K562 (cell line): Measurements from ENCODE around the gene TMEM260.

ENCODE experiments used
- ZNF583 ChIP-seq: fragments of 250-450 bp; sonication (Bioruptor Pico); IDR thresholded peaks from 2 replicates; pipeline ENCODE4 v1.4.0; 2020
- TF ChIP-seq, protein P1 (sequence below): fragments of 200-600 bp; sonication (generic); IDR thresholded peaks from one replicate; pipeline ENCODE4 v1.6.1; 2012; ENCODE audit warnings: mild to moderate bottlenecking, low read depth, low read length, inconsistent platforms
- TF ChIP-seq, protein P2 (sequence below): sonication (generic); formaldehyde crosslinking; IDR thresholded peaks from 2 replicates; pipeline ENCODE4 v1.8.1; 2023; ENCODE audit warnings: mild to moderate bottlenecking, missing genetic modification reagents
- TF ChIP-seq, protein P3 (sequence below), 2 experiments: fragments of 450-650 bp; formaldehyde crosslinking in 1 of 2; IDR thresholded peaks; 2 replicates each; pipeline versions ENCODE4 v1.4.0 to v1.6.1; 2014 to 2020; ENCODE audit warnings: mild to moderate bottlenecking in 2 of 2, borderline replicate concordance in 1 of 2, low read depth in 1 of 2

DNA sequence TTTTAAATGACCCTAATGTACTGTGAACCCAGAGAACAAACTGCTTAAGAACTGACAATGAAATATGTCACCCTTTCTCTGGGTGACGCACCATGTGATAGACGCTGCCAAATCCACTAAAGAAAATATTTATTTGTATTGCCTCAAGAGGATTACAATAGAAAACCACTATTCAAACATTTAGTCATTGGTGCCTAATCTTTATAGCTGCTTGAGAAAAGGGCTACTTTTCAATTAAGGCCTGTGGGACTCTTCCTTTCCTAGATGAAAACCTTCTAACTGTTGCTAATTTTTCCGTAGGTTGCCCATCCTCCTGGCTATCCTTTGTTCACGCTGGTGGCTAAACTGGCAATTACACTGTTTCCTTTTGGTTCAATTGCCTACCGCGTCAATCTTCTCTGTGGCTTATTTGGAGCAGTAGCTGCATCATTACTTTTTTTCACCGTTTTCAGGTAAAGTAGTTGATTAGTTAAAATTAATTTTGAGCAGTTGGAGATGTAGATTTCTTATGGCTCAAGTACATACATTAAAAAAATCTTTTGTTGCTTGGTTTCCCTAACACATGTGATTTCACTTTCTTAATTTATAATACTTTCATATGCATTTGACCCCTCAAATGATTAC lies 6.0 kb downstream of the TMEM260 start:
- TF ChIP-seq, protein P1, sequence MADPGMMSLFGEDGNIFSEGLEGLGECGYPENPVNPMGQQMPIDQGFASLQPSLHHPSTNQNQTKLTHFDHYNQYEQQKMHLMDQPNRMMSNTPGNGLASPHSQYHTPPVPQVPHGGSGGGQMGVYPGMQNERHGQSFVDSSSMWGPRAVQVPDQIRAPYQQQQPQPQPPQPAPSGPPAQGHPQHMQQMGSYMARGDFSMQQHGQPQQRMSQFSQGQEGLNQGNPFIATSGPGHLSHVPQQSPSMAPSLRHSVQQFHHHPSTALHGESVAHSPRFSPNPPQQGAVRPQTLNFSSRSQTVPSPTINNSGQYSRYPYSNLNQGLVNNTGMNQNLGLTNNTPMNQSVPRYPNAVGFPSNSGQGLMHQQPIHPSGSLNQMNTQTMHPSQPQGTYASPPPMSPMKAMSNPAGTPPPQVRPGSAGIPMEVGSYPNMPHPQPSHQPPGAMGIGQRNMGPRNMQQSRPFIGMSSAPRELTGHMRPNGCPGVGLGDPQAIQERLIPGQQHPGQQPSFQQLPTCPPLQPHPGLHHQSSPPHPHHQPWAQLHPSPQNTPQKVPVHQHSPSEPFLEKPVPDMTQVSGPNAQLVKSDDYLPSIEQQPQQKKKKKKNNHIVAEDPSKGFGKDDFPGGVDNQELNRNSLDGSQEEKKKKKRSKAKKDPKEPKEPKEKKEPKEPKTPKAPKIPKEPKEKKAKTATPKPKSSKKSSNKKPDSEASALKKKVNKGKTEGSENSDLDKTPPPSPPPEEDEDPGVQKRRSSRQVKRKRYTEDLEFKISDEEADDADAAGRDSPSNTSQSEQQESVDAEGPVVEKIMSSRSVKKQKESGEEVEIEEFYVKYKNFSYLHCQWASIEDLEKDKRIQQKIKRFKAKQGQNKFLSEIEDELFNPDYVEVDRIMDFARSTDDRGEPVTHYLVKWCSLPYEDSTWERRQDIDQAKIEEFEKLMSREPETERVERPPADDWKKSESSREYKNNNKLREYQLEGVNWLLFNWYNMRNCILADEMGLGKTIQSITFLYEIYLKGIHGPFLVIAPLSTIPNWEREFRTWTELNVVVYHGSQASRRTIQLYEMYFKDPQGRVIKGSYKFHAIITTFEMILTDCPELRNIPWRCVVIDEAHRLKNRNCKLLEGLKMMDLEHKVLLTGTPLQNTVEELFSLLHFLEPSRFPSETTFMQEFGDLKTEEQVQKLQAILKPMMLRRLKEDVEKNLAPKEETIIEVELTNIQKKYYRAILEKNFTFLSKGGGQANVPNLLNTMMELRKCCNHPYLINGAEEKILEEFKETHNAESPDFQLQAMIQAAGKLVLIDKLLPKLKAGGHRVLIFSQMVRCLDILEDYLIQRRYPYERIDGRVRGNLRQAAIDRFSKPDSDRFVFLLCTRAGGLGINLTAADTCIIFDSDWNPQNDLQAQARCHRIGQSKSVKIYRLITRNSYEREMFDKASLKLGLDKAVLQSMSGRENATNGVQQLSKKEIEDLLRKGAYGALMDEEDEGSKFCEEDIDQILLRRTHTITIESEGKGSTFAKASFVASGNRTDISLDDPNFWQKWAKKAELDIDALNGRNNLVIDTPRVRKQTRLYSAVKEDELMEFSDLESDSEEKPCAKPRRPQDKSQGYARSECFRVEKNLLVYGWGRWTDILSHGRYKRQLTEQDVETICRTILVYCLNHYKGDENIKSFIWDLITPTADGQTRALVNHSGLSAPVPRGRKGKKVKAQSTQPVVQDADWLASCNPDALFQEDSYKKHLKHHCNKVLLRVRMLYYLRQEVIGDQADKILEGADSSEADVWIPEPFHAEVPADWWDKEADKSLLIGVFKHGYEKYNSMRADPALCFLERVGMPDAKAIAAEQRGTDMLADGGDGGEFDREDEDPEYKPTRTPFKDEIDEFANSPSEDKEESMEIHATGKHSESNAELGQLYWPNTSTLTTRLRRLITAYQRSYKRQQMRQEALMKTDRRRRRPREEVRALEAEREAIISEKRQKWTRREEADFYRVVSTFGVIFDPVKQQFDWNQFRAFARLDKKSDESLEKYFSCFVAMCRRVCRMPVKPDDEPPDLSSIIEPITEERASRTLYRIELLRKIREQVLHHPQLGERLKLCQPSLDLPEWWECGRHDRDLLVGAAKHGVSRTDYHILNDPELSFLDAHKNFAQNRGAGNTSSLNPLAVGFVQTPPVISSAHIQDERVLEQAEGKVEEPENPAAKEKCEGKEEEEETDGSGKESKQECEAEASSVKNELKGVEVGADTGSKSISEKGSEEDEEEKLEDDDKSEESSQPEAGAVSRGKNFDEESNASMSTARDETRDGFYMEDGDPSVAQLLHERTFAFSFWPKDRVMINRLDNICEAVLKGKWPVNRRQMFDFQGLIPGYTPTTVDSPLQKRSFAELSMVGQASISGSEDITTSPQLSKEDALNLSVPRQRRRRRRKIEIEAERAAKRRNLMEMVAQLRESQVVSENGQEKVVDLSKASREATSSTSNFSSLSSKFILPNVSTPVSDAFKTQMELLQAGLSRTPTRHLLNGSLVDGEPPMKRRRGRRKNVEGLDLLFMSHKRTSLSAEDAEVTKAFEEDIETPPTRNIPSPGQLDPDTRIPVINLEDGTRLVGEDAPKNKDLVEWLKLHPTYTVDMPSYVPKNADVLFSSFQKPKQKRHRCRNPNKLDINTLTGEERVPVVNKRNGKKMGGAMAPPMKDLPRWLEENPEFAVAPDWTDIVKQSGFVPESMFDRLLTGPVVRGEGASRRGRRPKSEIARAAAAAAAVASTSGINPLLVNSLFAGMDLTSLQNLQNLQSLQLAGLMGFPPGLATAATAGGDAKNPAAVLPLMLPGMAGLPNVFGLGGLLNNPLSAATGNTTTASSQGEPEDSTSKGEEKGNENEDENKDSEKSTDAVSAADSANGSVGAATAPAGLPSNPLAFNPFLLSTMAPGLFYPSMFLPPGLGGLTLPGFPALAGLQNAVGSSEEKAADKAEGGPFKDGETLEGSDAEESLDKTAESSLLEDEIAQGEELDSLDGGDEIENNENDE: no peak
- TF ChIP-seq ZNF583 (CRISPR knock-in tag): no peak
- TF ChIP-seq, protein P2, sequence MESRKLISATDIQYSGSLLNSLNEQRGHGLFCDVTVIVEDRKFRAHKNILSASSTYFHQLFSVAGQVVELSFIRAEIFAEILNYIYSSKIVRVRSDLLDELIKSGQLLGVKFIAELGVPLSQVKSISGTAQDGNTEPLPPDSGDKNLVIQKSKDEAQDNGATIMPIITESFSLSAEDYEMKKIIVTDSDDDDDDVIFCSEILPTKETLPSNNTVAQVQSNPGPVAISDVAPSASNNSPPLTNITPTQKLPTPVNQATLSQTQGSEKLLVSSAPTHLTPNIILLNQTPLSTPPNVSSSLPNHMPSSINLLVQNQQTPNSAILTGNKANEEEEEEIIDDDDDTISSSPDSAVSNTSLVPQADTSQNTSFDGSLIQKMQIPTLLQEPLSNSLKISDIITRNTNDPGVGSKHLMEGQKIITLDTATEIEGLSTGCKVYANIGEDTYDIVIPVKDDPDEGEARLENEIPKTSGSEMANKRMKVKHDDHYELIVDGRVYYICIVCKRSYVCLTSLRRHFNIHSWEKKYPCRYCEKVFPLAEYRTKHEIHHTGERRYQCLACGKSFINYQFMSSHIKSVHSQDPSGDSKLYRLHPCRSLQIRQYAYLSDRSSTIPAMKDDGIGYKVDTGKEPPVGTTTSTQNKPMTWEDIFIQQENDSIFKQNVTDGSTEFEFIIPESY: no peak
- TF ChIP-seq, protein P3, sequence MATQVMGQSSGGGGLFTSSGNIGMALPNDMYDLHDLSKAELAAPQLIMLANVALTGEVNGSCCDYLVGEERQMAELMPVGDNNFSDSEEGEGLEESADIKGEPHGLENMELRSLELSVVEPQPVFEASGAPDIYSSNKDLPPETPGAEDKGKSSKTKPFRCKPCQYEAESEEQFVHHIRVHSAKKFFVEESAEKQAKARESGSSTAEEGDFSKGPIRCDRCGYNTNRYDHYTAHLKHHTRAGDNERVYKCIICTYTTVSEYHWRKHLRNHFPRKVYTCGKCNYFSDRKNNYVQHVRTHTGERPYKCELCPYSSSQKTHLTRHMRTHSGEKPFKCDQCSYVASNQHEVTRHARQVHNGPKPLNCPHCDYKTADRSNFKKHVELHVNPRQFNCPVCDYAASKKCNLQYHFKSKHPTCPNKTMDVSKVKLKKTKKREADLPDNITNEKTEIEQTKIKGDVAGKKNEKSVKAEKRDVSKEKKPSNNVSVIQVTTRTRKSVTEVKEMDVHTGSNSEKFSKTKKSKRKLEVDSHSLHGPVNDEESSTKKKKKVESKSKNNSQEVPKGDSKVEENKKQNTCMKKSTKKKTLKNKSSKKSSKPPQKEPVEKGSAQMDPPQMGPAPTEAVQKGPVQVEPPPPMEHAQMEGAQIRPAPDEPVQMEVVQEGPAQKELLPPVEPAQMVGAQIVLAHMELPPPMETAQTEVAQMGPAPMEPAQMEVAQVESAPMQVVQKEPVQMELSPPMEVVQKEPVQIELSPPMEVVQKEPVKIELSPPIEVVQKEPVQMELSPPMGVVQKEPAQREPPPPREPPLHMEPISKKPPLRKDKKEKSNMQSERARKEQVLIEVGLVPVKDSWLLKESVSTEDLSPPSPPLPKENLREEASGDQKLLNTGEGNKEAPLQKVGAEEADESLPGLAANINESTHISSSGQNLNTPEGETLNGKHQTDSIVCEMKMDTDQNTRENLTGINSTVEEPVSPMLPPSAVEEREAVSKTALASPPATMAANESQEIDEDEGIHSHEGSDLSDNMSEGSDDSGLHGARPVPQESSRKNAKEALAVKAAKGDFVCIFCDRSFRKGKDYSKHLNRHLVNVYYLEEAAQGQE (IDR thresholded peaks at IDR 0.05; ENCODE audit: borderline replicate concordance): no peak
- TF ChIP-seq, protein P3 (CRISPR knock-in tag; IDR thresholded peaks at IDR 0.05; ENCODE audit: low read depth): no peak
